ENCODE measurements around the gene CHDH. TPM values are rescaled to one million over a fixed set of nuclear protein-coding genes. Genes with fewer than 3 reads are reported as not detected.

CHDH gene
- total RNA-seq, 2 experiments from 2014 or later = 0.31 to 0.60 TPM

DNA sequence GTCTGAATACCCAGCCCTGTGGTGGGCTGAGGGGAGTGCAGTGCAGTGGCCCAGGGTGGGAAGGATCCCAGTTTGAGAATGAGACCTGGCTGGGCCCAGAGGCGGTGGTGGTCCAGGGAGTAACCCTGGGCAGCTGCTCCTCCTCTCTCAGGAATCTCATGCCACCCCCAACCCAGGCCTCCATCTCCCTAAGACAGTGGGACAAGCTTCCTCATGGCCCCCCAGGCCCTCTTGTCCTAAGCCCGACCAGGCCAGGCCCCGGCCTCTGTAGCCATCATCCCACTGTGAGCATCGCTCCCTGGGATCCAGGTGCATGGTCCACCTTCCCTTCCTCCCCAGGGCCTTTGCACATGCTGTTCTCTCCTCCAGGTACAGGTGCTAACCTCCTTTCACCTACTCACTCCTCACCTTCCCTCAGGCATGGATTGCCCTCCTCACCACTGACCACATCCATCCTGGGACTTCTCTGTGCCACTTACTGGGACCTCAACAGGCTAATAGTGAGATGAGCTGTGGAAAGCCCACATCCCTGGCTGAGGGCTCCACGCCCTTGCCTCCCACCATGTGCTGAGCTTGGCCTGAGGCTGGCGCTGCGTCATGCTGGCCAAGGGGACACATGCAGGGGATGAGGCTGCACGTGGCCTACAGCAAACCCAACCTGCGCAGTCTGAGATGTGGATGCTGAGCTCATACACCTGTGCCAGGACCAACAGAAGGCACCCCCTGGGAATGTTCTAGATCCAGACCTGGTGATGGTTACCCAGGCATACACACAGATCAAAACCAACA lies 9.9 kb downstream of the CHDH start:
- no peak overlapping the region for H3K27ac ChIP-seq (ENCODE audit: low read depth in 1 of 2, low read length in 2 of 2)
- Mint-ChIP-seq H3K4me3 (no peak overlapping the region), H3K4me1 (ENCODE audit: low read depth) (no peaks in the 10 kb centered on the region), H3K9me3 (no peaks in the 10 kb centered on the region), H3K27me3 (peaks cover 6% of the 10 kb centered on the region), H3K36me3 (ENCODE audit: low read depth) (no peaks in the 10 kb centered on the region), H3K27ac (no peak overlapping the region)
- no peaks in the 10 kb centered on the region for H3K36me3 ChIP-seq (ENCODE audit: insufficient read depth, low read length)
- ATAC-seq (ENCODE audit: poor library complexity) (no peak), DNase-seq (no peak)
- TF ChIP-seq, protein P1, sequence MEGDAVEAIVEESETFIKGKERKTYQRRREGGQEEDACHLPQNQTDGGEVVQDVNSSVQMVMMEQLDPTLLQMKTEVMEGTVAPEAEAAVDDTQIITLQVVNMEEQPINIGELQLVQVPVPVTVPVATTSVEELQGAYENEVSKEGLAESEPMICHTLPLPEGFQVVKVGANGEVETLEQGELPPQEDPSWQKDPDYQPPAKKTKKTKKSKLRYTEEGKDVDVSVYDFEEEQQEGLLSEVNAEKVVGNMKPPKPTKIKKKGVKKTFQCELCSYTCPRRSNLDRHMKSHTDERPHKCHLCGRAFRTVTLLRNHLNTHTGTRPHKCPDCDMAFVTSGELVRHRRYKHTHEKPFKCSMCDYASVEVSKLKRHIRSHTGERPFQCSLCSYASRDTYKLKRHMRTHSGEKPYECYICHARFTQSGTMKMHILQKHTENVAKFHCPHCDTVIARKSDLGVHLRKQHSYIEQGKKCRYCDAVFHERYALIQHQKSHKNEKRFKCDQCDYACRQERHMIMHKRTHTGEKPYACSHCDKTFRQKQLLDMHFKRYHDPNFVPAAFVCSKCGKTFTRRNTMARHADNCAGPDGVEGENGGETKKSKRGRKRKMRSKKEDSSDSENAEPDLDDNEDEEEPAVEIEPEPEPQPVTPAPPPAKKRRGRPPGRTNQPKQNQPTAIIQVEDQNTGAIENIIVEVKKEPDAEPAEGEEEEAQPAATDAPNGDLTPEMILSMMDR (IDR thresholded peaks at IDR 0.05) = no peak
- no peaks in the 10 kb centered on the region for H3K4me1 ChIP-seq (ENCODE audit: insufficient read depth, low read length)
- no peaks in the 10 kb centered on the region for H3K9me3 ChIP-seq (ENCODE audit: control insufficient read depth in 1 of 2, insufficient read depth in 1 of 2, low read length in 2 of 2)
- POLR2A ChIA-PET = no interaction called here
- no peak overlapping the region for H3K4me3 ChIP-seq (ENCODE audit: low read length)
- intact Hi-C loops (cut with DNase I, micrococcal nuclease) = no loop called here
- CTCF ChIA-PET = no interaction called here
- H3K27me3 ChIP-seq (ENCODE audit: control insufficient read depth in 1 of 2, insufficient read depth in 2 of 2, low read length in 2 of 2) = peaks cover 0 to 2% of the 10 kb centered on the region in 2 experiments

GRCh38 chr3:53835257-53835656 lies 11.0 kb downstream of the CHDH start:
- Mint-ChIP-seq H3K36me3 (ENCODE audit: low read depth) (no peaks in the 10 kb centered on the region), H3K9me3 (no peaks in the 10 kb centered on the region), H3K4me1 (ENCODE audit: low read depth) (no peaks in the 10 kb centered on the region), H3K27ac (no peak overlapping the region), H3K4me3 (no peak overlapping the region), H3K27me3 (peaks cover 6% of the 10 kb centered on the region)
- Histone ChIP-seq H3K4me3 (ENCODE audit: low read length) (no peak overlapping the region), H3K36me3 (ENCODE audit: insufficient read depth, low read length) (no peaks in the 10 kb centered on the region), H3K4me1 (ENCODE audit: insufficient read depth, low read length) (no peaks in the 10 kb centered on the region), H3K27ac (ENCODE audit: low read depth in 1 of 2, low read length in 2 of 2) (no peak overlapping the region), H3K9me3 (ENCODE audit: control insufficient read depth in 1 of 2, insufficient read depth in 1 of 2, low read length in 2 of 2) (no peaks in the 10 kb centered on the region), H3K27me3 (ENCODE audit: control insufficient read depth in 1 of 2, insufficient read depth in 2 of 2, low read length in 2 of 2) (peaks cover 0 to 2% of the 10 kb centered on the region in 2 experiments)
- ATAC-seq (ENCODE audit: poor library complexity) = no peak
- ChIA-PET POLR2A (interaction anchor here (0.9 kb wide), 1 partner anchor 63 kb away, joined by 6 read pairs; no protein-coding TSS in a partner anchor), CTCF (no interaction called here)
- TF ChIP-seq, protein P1 (IDR thresholded peaks at IDR 0.05) = no peak
- intact Hi-C loops (cut with DNase I, micrococcal nuclease) = no loop called here
- no peak for DNase-seq

- H3K27ac Mint-ChIP-seq = no peak overlapping the region
- no peaks in the 10 kb centered on the region for H3K9me3 Mint-ChIP-seq
- H3K36me3 Mint-ChIP-seq (ENCODE audit: low read depth) = no peaks in the 10 kb centered on the region
- Histone ChIP-seq H3K36me3 (ENCODE audit: insufficient read depth, low read length) (no peaks in the 10 kb centered on the region), H3K9me3 (ENCODE audit: control insufficient read depth in 1 of 2, insufficient read depth in 1 of 2, low read length in 2 of 2) (no peaks in the 10 kb centered on the region), H3K27me3 (ENCODE audit: control insufficient read depth in 1 of 2, insufficient read depth in 2 of 2, low read length in 2 of 2) (peaks cover 0 to 2% of the 10 kb centered on the region in 2 experiments), H3K4me3 (ENCODE audit: low read length) (no peak overlapping the region), H3K4me1 (ENCODE audit: insufficient read depth, low read length) (no peaks in the 10 kb centered on the region), H3K27ac (ENCODE audit: low read depth in 1 of 2, low read length in 2 of 2) (no peak overlapping the region)
- no peak overlapping the region for H3K4me3 Mint-ChIP-seq
- ATAC-seq (ENCODE audit: poor library complexity) (no peak), DNase-seq (peak in 1 of 14 experiments; percentile 13)
- TF ChIP-seq, protein P1 (IDR thresholded peaks at IDR 0.05) = no peak
- POLR2A ChIA-PET = interaction anchor here (0.9 kb wide), 1 partner anchor 64 kb away, joined by 6 read pairs; no protein-coding TSS in a partner anchor
- CTCF ChIA-PET = no interaction called here
- peaks cover 6% of the 10 kb centered on the region for H3K27me3 Mint-ChIP-seq
- intact Hi-C loops (cut with DNase I, micrococcal nuclease) = no loop called here
- no peaks in the 10 kb centered on the region for H3K4me1 Mint-ChIP-seq (ENCODE audit: low read depth)
These were observed 11.7 kb downstream of the CHDH start for GRCh38 chr3:53834429-53835095.

All from CD4-positive, alpha-beta T cell (primary cell).